ENCODE results near the gene TP53.

The TP53 gene

GRCh38 chr17:7687072-7687907, at the start of gene TP53:
TSS of gene TP53 (minus strand) at chr17:7687490. CDS start at chr17:7676594, 10,896 bp downstream.
- DNase-seq, result peak; percentile 90

DNA sequence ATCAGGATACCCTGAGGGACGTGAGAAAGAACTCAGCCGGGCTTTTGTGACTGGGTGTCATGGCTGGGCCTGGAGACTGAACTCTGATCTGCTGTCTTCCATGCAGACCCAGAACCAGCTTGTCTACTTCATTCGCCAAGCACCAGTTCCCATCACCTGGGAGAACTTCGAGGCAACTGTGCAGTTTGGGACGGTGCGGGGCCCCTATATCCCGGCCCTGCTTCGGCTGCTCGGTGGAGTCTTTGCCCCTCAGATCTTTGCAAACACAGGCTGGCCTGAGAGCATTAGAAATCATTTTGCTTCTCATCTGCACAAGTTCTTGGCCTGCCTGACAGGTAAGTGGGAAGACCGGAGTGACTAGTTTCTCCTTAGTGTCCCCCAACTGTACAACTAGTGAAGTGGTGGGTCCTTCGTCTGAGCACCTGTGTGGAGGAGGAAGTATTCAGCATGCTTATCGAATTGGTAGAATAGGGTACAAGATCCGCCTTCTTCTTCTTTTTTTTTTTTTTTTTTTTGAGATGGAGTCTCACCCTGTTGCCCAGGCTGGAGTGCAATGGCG, 45.8 kb upstream of the TP53 start:
- no peak for DNase-seq

GRCh38 chr17:7729816-7730215, 42.5 kb upstream of the TP53 start:
- DNase-seq, result no peak

- no peak for DNase-seq
Measured at GRCh38 chr17:7727886-7728285, 40.6 kb upstream of the TP53 start.

DNA sequence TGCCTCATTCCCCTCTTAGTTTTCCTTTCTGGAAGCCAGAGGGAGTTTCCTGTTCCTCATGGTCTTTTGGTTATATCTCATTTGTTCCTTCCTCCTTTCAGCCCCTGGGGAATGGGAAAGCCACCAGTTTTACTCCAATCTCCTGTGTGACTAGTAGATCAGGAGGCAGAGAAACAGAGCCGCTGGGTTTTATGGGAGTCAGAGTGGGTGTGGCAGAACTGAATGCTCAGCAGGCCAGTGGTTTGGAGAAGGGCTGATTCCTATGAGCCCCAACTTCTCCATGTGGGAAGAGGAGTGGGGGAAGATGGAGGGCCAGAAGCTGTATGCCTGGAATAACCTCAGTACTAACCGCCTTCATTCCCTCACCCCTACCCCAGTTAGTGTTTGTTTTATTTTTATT, 34.3 kb upstream of the TP53 start:
- no peak for DNase-seq

- DNase-seq, result no peak
Measured at GRCh38 chr17:7720125-7720524, 32.8 kb upstream of the TP53 start.

DNA sequence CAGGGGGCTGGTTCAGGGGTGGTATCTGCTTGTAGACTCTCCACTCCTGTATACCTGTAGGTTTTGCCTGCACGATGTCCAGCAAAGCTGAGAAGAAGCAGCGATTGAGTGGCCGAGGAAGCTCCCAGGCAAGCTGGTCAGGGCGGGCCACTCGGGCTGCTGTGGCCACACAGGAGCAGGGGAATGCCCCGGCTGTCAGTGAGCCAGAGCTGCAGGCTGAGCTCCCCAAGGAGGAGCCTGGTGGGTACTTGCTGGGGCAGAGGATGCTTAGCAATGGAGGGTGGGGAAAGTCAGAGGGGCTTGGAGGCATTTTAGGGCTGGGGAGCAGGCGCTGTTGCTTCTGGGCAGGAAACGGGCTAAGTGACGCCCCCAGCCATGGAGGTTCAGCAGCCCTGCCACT, 32.4 kb upstream of the TP53 start:
- DNase-seq, result no peak

- no peak for DNase-seq
Measured at GRCh38 chr17:7717756-7718350, 30.6 kb upstream of the TP53 start.

- DNase-seq, result peak; percentile 57
Measured at GRCh38 chr17:7716901-7717755, 29.8 kb upstream of the TP53 start, which contains the start of gene DNAH2. TSS of gene DNAH2 (plus strand) at chr17:7717744. CDS start at chr17:7719735, 1,991 bp downstream.

GRCh38 chr17:7715936-7716886, 28.9 kb upstream of the TP53 start:
- no peak for DNase-seq

DNA sequence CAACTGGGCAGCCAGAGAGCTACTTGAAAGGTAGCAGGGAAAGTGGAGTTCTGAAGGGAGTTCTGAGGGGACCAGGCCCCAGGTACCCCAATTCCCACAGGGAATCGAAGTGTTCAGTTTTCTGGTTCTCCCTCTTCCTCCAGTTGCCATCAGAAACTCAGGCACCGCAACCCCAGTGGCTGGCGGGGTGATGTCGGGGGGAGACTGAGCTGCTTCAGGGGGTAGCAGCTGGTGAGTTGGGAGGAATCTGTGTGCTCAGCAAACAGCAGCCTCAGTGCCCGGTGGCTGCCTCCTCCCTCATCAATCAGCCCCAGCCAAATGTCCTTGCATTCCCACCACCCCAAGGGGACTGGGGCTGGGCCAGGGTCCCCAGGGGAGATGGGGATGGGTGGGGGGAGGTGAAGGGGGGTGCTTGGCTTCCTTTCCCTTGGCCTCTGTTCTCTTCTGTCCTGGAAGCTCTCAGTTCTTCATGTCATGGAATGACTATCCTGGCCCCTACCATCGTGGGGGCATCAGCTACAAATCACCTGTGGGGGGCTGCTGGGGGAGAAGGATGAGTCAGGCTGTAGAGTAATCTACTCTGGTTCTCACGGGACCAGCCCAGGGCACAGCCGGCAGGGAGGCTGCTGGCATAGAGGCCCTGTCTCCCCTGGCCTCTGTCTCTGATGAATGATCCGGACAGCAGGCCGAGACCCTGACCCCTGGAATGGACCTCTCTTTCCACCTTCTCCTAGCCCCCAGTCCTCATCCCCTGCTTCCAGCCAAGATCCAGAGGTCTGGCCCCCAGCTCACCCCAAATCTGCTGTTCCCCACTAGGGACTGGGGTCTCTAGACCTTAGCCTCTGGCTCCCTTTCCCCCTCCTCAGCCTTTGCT, 27.7 kb upstream of the TP53 start:
- DNase-seq, result no peak

GRCh38 chr17:7713782-7714181, 26.5 kb upstream of the TP53 start:
- no peak for DNase-seq

GRCh38 chr17:7712111-7712771, 25.0 kb upstream of the TP53 start:
- DNase-seq, result no peak

DNA sequence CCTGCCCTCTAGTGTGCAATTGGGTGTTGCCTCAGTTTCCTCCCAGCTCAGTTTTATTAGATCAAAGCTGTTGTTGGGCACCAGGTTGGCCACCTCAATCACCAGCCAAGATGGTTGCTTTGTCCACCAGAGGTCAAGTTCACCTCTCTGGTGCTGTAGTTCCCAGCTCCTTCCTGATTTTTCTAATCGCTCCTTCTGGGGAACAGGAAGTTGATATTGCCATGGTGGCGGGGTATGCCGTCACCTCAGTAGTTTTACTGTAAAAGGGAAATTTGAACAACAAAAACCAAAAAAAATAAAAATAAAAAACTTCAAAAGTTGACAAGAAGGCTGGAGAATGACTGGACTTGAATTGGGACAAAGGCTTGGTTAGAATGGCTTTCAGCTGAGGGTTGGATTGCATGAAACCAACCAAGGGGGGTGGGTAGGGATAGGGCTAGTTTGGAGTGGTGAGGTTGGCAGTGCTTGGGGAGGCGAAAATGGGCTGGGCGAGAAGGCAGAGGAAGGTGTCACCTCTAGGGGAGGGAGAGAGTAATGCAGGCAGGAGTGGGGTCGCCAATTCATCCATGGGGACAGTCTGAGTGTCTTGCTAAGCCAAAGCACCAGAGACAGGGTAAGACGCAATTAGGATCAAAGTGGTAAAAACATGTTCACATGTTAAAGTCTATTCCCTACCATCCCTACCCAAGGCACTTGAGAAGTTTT, 23.9 kb upstream of the TP53 start:
- no peak for DNase-seq

- no peak for DNase-seq
Measured at GRCh38 chr17:7710301-7710700, 23.0 kb upstream of the TP53 start.

DNA sequence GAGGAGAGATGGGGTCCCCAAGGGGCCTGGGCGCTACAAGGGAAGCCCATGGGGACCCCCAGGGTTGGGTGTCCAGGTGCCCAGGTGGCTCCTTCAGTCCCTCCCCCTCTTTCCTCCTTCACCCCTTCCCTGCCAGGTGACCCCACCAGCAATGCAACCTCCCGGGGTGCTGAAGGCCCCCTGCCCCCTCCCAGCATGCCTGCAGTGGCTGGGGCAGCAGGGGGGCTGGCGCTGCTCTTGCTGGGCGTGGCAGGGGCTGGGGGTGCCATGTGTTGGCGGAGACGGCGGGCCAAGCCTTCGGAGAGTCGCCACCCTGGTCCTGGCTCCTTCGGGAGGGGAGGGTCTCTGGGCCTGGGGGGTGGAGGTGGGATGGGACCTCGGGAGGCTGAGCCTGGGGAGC, 21.7 kb upstream of the TP53 start:
- DNase-seq, result no peak

GRCh38 chr17:7707858-7708750, 20.8 kb upstream of the TP53 start:
- DNase-seq, result no peak

- DNase-seq, result no peak
Measured at GRCh38 chr17:7707446-7707845, 20.2 kb upstream of the TP53 start.

Data from activated naive CD4-positive, alpha-beta T cell treated with anti-CD3 and anti-CD28 coated beads, Interleukin-2, amount 50 U/mL, for 16 hours (primary cell).